ENCODE measurements around the gene TMEM88.

Gene TMEM88

DNA sequence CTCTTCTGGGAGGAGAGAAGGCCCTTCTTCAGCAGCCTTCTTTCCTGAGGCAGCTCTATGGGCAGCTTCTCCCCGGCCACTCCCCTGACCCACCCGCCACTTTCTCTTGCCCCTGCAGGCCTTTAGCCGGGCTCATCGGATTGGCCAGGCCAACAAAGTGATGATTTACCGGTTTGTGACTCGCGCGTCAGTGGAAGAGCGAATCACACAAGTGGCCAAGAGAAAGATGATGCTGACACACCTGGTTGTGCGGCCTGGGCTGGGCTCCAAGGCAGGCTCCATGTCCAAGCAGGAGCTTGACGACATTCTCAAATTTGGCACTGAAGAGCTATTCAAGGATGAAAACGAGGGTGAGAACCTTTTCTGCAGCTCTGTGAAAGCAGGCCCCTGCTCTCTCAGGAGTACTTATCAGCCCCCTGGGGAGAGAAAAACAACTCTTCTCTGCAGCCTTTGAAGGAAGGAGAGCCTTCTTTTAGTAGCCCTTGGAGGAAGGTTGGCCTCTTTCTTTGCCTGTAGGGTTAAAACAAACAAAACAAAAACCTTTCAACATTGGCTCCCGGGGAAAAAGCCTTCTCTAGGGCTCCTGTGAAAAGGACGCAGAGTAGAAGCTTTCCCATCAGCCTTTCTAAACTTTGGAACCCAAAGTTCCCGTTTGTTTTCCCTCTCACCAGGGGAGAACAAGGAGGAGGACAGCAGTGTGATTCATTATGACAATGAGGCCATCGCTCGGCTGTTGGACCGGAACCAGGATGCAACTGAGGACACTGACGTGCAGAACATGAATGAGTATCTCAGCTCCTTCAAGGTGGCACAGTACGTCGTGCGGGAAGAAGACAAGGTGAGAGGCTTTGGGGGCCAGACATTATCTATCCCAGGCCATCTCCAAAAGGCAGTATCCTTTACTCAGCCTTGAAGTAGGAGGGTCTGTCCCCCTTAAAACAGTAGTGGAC lies 48.6 kb downstream of the TMEM88 start:
- TF ChIP-seq SIN3A (IDR thresholded peaks at IDR 0.05; ENCODE audit: borderline replicate concordance, insufficient read depth, low read length) (no peak), POLR2AphosphoS5 (IDR thresholded peaks at IDR 0.05; ENCODE audit: low read depth, low read length) (no peak), FOXP2 (optimal IDR thresholded peaks at IDR 0.05; ENCODE audit: borderline replicate concordance, extremely low read depth, extremely low read length, insufficient read depth) (no peak)

Measured in PFSK-1 (cell line).